NCI-H2107 treated with DMSO at 0.1 percent for 48 hours (cell line): ENCODE data around the gene ABHD13.

Source experiments
- DNase-seq: peaks from one replicate; lab custom pipeline; 2025; ENCODE audit not compliant: unreplicated experiment; lab: John Stamatoyannopoulos, UW

Gene ABHD13

GRCh38 chr13:108281901-108282300 lies 63.7 kb downstream of the ABHD13 start:
- DNase-seq = no peak

- DNase-seq = no peak
Measured at GRCh38 chr13:108283110-108283509, 64.9 kb downstream of the ABHD13 start.
